A549 (cell line): ENCODE data around the gene RNF114.

ENCODE experiments used
- CEBPB ChIP-seq, 2 experiments: fragments of >200 bp in 1 of 2; sonication (Bioruptor Twin) in 1 of 2; formaldehyde crosslinking in 1 of 2; IDR thresholded peaks; 2 replicates each; pipeline ENCODE4 v1.6.1; 2012 to 2016
- CHD2 ChIP-seq: fragments of 150-350 bp; IDR thresholded peaks from 2 replicates; pipeline ENCODE4 v1.6.1; 2014; ENCODE audit warnings: low read length; ENCODE audit not compliant: partially characterized antibody
- EP300 ChIP-seq, 2 experiments: fragments of >200 bp; sonication (Bioruptor Twin); formaldehyde crosslinking; IDR thresholded peaks; 2 replicates in 1 of 2; 3 replicates in 1 of 2; pipeline ENCODE4 v1.6.1; 2016 to 2017
- FOSL2 ChIP-seq, 2 experiments: fragments of 450-650 bp in 1 of 2; fragments of >200 bp in 1 of 2; sonication (Bioruptor Twin) in 1 of 2; formaldehyde crosslinking; IDR thresholded peaks; 2 replicates each; pipeline versions ENCODE4 v1.5.0 to v1.6.1; 2016 to 2020; ENCODE audit warnings: mild to moderate bottlenecking in 1 of 2, moderate library complexity in 1 of 2
- HOXB5 ChIP-seq: fragments of 250-450 bp; sonication (Bioruptor Pico); IDR thresholded peaks from 2 replicates; pipeline ENCODE4 v1.5.0; 2020; ENCODE audit warnings: mild to moderate bottlenecking, moderate library complexity
- NFE2L2 ChIP-seq: fragments of 150-350 bp; conservative IDR thresholded peaks from 2 replicates; pipeline ENCODE4 v1.6.1; 2014; ENCODE audit warnings: low read length
- NR3C1 ChIP-seq: fragments of >200 bp; sonication (Bioruptor Twin); formaldehyde crosslinking; IDR thresholded peaks from 3 replicates; pipeline ENCODE4 v1.6.1; 2017
- POLR2A ChIP-seq: IDR thresholded peaks from 2 replicates; pipeline ENCODE4 v1.6.1; 2012; ENCODE audit warnings: mild to moderate bottlenecking, low read length
- SMC3 ChIP-seq: fragments of >200 bp; sonication (Bioruptor Twin); formaldehyde crosslinking; IDR thresholded peaks from 3 replicates; pipeline ENCODE4 v1.6.1; 2018; ENCODE audit warnings: inconsistent platforms
- SREBF2 ChIP-seq: fragments of 450-650 bp; IDR thresholded peaks from 2 replicates; pipeline ENCODE4 v1.6.1; 2014; ENCODE audit warnings: mild to moderate bottlenecking, moderate library complexity
- ZFP36 ChIP-seq: fragments of 450-650 bp; IDR thresholded peaks from 2 replicates; pipeline ENCODE4 v1.6.1; 2014; ENCODE audit warnings: borderline replicate concordance; ENCODE audit not compliant: partially characterized antibody
- TF ChIP-seq, protein P1 (sequence below): fragments of >200 bp; sonication (Bioruptor Twin); formaldehyde crosslinking; IDR thresholded peaks from 3 replicates; pipeline ENCODE4 v1.5.1; 2016
- TF ChIP-seq, protein P2 (sequence below): IDR thresholded peaks from 2 replicates; pipeline ENCODE4 v1.6.1; 2012
- TF ChIP-seq, protein P3 (sequence below): IDR thresholded peaks from 2 replicates; pipeline ENCODE4 v1.6.1; 2012

DNA sequence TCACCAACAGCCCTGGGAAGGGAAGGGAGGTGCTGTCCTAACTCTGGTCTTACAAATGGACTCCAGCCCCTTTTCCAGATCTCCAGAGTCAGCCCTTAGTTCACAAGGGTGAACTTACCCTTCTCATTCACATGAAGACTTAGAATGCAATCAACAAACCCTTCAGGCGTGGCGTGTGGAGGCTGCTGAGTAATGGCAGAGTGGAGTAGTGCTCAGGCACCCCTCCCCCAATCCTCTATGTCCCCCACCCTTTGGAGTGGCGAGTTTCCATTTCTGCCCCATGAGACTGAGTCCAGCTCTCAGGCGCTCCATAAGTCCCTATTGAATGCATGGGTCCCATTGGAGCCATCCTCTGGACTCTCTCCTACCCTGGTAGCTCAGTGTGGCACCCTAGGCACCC lies 49.9 kb downstream of the RNF114 start:
- TF ChIP-seq, protein P1, sequence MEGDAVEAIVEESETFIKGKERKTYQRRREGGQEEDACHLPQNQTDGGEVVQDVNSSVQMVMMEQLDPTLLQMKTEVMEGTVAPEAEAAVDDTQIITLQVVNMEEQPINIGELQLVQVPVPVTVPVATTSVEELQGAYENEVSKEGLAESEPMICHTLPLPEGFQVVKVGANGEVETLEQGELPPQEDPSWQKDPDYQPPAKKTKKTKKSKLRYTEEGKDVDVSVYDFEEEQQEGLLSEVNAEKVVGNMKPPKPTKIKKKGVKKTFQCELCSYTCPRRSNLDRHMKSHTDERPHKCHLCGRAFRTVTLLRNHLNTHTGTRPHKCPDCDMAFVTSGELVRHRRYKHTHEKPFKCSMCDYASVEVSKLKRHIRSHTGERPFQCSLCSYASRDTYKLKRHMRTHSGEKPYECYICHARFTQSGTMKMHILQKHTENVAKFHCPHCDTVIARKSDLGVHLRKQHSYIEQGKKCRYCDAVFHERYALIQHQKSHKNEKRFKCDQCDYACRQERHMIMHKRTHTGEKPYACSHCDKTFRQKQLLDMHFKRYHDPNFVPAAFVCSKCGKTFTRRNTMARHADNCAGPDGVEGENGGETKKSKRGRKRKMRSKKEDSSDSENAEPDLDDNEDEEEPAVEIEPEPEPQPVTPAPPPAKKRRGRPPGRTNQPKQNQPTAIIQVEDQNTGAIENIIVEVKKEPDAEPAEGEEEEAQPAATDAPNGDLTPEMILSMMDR, result no peak
- TF ChIP-seq NFE2L2 (no peak), SMC3 (no peak), EP300 (IDR thresholded peaks at IDR 0.05) (no peak), FOSL2 (IDR thresholded peaks at IDR 0.05) (no peak), FOSL2 (CRISPR knock-in tag; IDR thresholded peaks at IDR 0.05) (no peak), ZFP36 (no peak), POLR2A (no peak), CEBPB (IDR thresholded peaks at IDR 0.05) (no peak), NR3C1 (no peak), SREBF2 (no peak), HOXB5 (CRISPR knock-in tag) (no peak), CHD2 (no peak)
- TF ChIP-seq, protein P2, sequence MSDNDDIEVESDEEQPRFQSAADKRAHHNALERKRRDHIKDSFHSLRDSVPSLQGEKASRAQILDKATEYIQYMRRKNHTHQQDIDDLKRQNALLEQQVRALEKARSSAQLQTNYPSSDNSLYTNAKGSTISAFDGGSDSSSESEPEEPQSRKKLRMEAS, result no peak
- TF ChIP-seq, protein P3, sequence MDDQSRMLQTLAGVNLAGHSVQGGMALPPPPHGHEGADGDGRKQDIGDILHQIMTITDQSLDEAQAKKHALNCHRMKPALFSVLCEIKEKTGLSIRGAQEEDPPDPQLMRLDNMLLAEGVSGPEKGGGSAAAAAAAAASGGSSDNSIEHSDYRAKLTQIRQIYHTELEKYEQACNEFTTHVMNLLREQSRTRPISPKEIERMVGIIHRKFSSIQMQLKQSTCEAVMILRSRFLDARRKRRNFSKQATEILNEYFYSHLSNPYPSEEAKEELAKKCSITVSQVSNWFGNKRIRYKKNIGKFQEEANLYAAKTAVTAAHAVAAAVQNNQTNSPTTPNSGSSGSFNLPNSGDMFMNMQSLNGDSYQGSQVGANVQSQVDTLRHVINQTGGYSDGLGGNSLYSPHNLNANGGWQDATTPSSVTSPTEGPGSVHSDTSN, result no peak
